Mucosa of stomach (tissue), 1 donor: Measurements from ENCODE around the gene CACNA1G.

Experiments used
- H3K27me3 ChIP-seq: one replicate; pipeline ENCODE4 v1.7.0; 2013; ENCODE audit warnings: mild to moderate bottlenecking, low read length; ENCODE audit not compliant: control insufficient read depth, insufficient read depth
- H3K36me3 ChIP-seq: one replicate; pipeline ENCODE4 v1.7.0; 2013; ENCODE audit warnings: low read length; ENCODE audit not compliant: control insufficient read depth, insufficient read depth
- H3K4me1 ChIP-seq: one replicate; pipeline ENCODE4 v1.7.0; 2013; ENCODE audit warnings: mild to moderate bottlenecking, low read length; ENCODE audit not compliant: control insufficient read depth, insufficient read depth
- H3K4me3 ChIP-seq: one replicate; pipeline ENCODE4 v1.7.0; 2013; ENCODE audit warnings: low read length
- H3K9ac ChIP-seq: one replicate; pipeline ENCODE4 v1.7.0; 2013; ENCODE audit warnings: mild to moderate bottlenecking, low read length, moderate library complexity
- H3K9me3 ChIP-seq: one replicate; pipeline ENCODE4 v1.7.0; 2013; ENCODE audit warnings: mild to moderate bottlenecking, low read length, moderate library complexity; ENCODE audit not compliant: control insufficient read depth
- donor health status: Pancreatic carcinoma.

Gene CACNA1G

DNA sequence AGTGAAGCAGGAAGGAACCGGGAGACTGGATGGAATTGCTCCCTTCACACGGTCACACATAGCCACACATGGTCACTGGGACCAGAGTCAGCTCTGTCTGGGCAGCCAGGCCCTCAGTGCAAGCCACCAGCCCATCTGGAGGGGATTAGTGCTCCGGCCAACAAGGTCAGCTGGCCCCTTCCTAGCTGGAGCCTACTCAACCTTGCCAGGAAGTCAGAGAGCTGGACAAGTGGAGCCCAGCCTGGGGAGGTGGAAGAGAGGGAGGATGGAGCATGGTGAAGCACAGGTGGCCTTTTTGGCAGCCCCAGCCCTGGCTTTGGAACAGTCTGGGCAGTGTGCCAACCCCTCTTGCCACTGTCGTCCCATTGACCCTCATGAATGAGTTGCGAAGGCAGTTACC lies 3.7 kb upstream of the CACNA1G start:
- Histone ChIP-seq H3K4me3 (no peak overlapping the region), H3K27me3 (peaks cover 35% of the 10 kb centered on the region), H3K9ac (no peak overlapping the region), H3K4me1 (peaks cover 24% of the 10 kb centered on the region), H3K36me3 (no peaks in the 10 kb centered on the region), H3K9me3 (no peaks in the 10 kb centered on the region)

DNA sequence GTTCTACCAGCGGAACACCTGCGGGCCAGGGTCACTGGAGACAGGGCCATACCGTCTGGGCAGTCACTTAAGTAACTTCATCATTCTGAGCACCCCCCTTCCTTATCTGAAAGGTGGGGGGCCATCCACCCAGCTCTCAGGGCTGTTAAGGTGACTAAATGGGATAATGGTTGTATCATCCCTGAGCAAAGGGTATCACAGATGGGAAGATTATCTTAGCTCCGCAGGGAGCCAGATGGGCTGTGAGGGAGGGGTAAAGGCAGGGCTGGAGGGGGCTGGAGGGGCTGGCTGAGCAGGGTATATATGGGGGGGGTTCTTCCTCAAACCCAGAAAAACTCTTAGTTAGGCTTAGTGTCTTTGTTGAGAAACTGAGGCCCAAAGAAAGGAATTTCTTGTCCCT lies 2.9 kb upstream of the CACNA1G start:
- Histone ChIP-seq H3K36me3 (no peaks in the 10 kb centered on the region), H3K27me3 (peaks cover 41% of the 10 kb centered on the region), H3K4me1 (peaks cover 29% of the 10 kb centered on the region), H3K9ac (no peak overlapping the region), H3K4me3 (no peak overlapping the region), H3K9me3 (no peaks in the 10 kb centered on the region)

DNA sequence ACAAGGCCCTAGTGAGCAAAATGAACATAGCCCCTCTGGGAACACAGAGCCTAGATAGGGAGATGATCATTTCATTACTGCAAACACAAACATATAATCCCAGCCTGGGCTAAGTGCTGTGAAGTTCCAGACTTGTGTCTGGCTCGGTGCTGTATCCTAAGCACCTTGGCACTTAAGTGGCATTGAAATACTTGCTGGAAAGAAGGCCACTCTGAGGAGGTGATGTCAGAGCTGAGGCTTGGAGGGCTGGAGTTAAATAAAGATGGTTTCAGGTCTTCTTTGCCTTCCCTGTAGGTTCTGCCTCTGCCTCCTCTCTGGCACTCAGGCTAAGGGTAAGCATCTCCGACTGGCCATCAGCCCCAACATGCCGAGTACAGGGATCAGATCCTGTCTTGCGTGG lies 2.4 kb upstream of the CACNA1G start:
- Histone ChIP-seq H3K36me3 (no peaks in the 10 kb centered on the region), H3K4me1 (peaks cover 29% of the 10 kb centered on the region), H3K9me3 (no peaks in the 10 kb centered on the region), H3K9ac (no peak overlapping the region), H3K4me3 (no peak overlapping the region), H3K27me3 (peaks cover 46% of the 10 kb centered on the region)

DNA sequence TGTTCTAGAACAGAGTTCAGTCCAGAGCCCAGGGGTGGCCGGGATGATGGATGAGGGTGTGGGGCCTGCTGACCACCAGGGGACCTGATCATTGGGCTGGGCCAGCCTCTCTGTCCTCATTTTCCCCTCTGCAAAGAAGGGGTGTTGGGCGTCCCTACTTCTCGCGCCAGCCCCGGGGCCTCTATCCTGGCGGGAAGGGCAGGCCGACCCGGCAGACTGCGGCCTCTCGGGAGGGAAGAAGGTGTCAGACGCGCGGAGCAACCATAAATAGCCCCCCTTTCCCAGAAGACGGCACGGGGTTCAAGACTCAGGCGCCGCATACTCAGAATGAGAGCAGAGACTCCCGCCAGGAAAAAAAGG lies 2.0 kb upstream of the CACNA1G start:
- peaks cover 29% of the 10 kb centered on the region for H3K4me1 ChIP-seq
- no peak overlapping the region for H3K9ac ChIP-seq
- H3K36me3 ChIP-seq: no peaks in the 10 kb centered on the region
- peaks cover 50% of the 10 kb centered on the region for H3K27me3 ChIP-seq
- H3K4me3 ChIP-seq: no peak overlapping the region
- no peaks in the 10 kb centered on the region for H3K9me3 ChIP-seq

DNA sequence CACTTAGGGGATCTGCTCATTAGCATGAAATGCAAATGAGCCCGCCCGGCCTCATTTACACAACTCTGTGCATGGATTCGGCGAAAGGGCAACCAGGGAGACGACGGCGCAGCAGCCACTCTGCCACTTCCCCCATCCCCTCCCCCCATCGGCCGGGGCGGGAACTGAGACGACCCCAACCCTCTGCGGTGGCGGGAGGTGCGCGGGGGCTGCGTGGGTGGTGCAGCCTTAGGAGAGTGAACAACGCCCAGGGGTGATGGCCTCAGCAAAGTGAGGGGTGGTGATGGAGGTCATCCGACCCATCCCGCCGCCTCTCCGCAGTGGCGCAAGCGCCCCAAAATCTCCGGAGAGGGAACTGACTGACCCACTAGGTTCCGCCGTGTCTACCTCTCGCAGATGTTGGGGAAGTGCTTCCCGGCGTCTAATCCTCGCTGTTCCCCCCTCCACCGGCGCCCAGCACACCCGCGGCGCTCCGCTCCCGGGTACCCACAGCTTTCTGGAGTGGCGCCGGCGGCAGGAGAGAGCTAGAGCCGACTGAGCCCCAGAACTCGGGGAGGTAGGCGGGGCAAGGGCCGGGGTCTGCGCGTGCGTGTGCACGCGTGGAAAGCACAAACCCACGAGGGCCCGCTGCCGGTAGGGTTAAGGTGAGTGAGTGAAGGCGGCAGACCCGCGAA lies 1.4 kb upstream of the CACNA1G start:
- H3K36me3 ChIP-seq: no peaks in the 10 kb centered on the region
- no peak overlapping the region for H3K4me3 ChIP-seq
- peaks cover 29% of the 10 kb centered on the region for H3K4me1 ChIP-seq
- H3K9ac ChIP-seq: no peak overlapping the region
- H3K27me3 ChIP-seq: peaks cover 55% of the 10 kb centered on the region
- H3K9me3 ChIP-seq: no peaks in the 10 kb centered on the region

DNA sequence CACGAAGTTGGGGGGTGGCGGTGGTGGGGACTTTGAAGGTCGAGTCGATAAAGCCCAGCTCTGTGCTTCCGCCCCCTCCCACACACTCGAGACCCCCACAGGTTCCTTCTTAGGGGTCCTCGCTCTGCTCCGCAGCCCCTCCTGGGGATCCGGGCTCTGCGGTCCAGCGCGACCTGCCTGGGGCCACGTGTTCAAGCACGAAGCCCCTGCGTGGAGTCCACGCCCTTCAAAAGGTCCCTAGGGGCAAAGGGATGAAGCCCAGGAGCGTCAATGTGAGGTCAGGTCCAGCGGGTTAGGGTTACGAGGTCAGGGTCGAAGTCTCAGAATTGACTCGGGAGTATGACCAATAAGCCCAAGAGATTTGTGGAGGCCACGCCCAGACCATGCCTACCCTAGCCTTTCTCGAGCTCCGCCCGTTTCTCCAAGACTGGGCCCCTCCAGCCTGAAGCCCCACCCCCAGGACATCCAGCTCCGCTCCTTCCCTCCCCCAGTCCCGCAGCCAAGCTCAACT lies 786 bp upstream of the CACNA1G start:
- Histone ChIP-seq H3K27me3 (peaks cover 62% of the 10 kb centered on the region), H3K9me3 (no peaks in the 10 kb centered on the region), H3K4me1 (peaks cover 29% of the 10 kb centered on the region), H3K9ac (peak overlapping the region; percentile 15), H3K4me3 (peak overlapping the region; percentile 80), H3K36me3 (no peaks in the 10 kb centered on the region)

DNA sequence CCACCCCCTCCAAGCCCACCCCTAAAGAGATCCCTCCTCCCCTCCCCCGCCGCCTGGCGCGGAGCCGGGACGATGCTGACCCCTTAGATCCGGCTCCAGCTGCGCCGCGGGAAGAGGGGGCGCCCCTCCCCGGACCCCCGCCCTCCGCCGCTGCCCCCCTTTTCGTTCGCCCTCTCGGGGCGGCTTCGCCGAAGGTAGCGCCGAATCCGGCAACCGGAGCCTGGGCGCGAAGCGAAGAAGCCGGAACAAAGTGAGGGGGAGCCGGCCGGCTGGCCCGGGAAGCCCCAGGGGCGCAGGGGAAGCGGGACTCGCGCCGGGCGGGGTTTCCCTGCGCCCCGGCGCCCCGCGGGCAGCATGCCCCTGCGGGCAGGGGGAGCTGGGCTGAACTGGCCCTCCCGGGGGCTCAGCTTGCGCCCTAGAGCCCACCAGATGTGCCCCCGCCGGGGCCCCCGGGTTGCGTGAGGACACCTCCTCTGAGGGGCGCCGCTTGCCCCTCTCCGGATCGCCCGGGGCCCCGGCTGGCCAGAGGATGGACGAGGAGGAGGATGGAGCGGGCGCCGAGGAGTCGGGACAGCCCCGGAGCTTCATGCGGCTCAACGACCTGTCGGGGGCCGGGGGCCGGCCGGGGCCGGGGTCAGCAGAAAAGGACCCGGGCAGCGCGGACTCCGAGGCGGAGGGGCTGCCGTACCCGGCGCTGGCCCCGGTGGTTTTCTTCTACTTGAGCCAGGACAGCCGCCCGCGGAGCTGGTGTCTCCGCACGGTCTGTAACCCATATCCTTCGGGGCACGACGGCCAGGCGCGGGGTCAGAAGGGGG lies 623 bp downstream of the CACNA1G start:
- Histone ChIP-seq H3K4me1 (peaks cover 29% of the 10 kb centered on the region), H3K36me3 (no peaks in the 10 kb centered on the region), H3K9ac (no peak overlapping the region), H3K4me3 (no peak overlapping the region), H3K9me3 (no peaks in the 10 kb centered on the region), H3K27me3 (peaks cover 74% of the 10 kb centered on the region)

DNA sequence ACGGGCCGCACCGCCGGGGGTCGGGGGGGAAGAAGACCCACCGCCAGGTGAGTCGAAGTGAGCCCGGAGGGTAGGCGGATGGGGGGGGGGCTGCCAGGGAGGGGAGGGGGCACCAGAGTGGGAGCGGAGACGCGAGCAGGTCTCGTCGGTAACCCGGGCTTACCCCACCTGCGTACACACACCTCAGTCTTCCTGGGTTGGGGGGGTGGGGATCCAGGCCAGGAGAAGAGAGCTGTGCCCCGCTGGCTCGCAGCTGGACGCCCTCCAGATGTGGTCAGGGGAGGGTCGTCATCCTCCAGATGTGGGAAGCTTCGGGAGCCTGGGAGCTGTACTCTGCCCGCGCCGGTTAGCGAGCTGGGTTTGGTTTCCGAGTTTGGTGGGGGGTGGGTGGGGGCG lies 1.2 kb downstream of the CACNA1G start:
- Histone ChIP-seq H3K9ac (no peak overlapping the region), H3K4me3 (no peak overlapping the region), H3K9me3 (no peaks in the 10 kb centered on the region), H3K4me1 (peaks cover 29% of the 10 kb centered on the region), H3K36me3 (no peaks in the 10 kb centered on the region), H3K27me3 (peaks cover 79% of the 10 kb centered on the region)

DNA sequence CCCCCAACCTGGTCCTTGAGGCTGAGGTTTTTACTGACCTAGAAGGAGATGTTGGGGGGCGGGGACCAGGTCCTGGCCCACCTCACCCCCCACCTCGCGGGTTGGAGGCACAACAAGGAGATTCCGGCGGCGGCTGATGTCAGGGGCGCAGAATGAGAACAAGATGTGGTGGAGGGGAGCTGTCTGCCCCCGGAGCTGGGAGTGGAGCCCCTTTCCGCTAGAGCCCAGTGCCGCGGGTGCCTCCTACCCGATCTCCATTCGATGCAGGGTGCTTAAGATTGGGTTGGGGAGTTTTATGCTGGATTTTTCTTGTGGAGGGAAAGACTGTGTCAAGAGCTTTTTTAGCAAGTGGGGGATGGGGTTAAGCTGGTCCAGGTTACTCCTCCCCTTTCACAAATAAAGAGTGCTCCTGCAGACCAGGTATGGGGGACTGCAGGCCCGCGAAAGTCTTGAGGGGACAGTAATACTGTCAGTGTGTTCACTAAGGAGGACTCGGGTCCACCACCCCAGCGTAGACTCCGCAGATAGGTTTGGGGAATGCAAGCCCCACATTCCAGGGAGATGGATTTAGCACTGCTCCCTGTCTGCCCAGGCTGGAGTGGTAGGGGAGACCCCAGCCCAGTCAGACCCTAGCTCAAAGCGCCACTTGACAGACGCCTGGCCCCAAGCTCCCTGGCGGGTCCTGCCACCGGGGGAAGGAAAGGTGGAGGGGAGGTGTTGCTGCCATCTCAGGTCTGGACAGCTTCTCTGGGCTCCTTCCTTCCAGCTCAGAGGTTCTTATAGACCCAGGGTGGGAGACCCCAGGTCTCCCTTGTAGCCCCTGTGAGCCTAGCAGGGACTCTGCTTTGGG lies 2.0 kb downstream of the CACNA1G start:
- no peak overlapping the region for H3K9ac ChIP-seq
- no peak overlapping the region for H3K4me3 ChIP-seq
- peaks cover 84% of the 10 kb centered on the region for H3K27me3 ChIP-seq
- H3K36me3 ChIP-seq: no peaks in the 10 kb centered on the region
- H3K9me3 ChIP-seq: no peaks in the 10 kb centered on the region
- peaks cover 29% of the 10 kb centered on the region for H3K4me1 ChIP-seq

DNA sequence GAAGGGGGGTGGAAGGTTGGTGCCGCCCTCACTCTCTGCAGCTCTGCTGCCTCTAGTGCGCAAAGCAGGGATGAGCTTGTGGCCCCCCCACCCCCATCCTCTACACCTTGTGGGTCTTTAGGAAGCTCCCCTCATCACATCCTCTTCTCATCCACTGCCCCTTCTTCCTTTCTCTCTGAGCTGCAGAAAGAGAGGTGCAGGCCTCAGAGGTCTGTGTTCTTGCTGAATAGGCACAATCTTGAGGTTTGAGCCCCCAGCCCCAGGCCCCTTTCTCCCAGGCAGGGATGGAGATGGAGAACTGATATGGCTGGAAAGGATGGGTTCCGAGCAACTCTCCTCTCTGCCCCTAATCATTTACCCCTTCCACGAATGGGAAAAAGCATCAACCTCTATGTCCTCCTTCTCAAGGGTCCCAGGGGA lies 2.6 kb downstream of the CACNA1G start:
- Histone ChIP-seq H3K9ac (no peak overlapping the region), H3K36me3 (no peaks in the 10 kb centered on the region), H3K4me1 (peaks cover 29% of the 10 kb centered on the region), H3K9me3 (no peaks in the 10 kb centered on the region), H3K27me3 (peaks cover 82% of the 10 kb centered on the region), H3K4me3 (no peak overlapping the region)

DNA sequence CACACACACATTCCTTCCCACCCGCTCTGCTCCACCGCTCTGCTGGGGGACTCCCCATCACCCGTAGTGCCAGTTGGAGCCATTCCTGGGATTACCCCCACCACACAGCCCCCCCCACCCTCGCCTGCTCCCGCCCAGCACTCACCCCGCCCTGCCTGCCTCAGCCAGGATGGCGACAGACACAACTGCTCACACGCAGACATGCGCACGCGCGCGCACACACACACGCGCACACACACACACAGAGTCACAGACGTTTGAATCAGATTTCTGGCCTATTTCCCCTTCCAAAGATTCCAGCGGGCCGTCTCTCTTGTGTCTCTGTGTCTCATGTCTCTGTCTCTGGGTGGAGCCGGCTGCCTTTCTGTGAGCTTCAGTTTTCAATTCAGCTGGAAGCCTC lies 4.4 kb downstream of the CACNA1G start:
- Histone ChIP-seq H3K9ac (no peak overlapping the region), H3K9me3 (no peaks in the 10 kb centered on the region), H3K4me3 (no peak overlapping the region), H3K4me1 (peaks cover 16% of the 10 kb centered on the region), H3K27me3 (peaks cover 70% of the 10 kb centered on the region), H3K36me3 (no peaks in the 10 kb centered on the region)
